Measurements from ENCODE around the gene DDX60. TPM values are rescaled to one million over a fixed set of nuclear protein-coding genes. Genes with fewer than 3 reads are reported as not detected.

Gene DDX60
- polyA plus RNA-seq, 1 of the 3 experiments (the other 2 are of a cell fraction): 2.7 TPM

DNA sequence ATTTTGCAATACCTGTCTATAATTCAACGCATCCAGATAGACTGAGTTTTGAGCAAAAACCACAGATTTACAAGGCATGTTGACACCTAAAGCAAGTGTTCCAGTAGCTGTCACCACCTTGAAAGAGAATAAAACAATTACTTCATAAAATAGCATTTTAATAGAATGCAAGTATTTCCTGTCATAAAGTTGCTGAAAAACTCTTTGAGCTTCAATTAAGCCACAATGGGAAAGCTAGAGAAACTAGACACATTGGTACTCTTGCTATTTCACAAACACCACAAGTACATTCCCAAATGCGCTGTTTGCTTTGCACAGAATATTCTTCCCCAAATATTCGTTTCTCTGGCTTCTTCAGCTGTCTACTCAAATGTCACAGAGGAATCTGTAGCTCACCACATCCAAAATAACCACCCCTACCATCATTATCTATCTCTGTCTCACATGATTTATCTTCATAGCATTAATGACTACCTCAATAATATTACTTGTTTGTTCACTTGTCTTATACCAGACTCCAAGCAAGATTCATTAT lies 70.3 kb downstream of the DDX60 start (continued):
- TF ChIP-seq, protein P1, sequence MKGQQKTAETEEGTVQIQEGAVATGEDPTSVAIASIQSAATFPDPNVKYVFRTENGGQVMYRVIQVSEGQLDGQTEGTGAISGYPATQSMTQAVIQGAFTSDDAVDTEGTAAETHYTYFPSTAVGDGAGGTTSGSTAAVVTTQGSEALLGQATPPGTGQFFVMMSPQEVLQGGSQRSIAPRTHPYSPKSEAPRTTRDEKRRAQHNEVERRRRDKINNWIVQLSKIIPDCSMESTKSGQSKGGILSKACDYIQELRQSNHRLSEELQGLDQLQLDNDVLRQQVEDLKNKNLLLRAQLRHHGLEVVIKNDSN (IDR thresholded peaks at IDR 0.05; ENCODE audit: borderline replicate concordance, low read depth): no peak

DNA sequence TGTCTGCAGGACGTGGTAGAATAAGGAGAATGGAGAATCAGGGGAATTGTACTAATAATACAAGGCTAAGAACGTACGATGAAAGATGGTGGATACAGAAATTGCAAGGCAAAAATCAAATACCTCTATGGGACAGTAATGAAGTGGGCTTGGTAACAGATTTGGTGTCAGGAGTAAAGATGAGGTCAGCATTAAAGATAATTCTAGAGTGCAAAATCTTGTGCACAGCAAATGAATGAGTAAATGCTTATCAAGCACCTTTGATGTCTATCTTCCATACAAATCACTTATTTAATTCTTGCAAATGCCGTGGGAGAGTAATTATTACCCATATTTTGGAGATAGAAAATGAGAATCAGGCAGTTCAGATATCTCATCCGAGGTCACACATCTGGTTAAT lies 70.9 kb downstream of the DDX60 start:
- no peak overlapping the region for H3K4me3 ChIP-seq (ENCODE audit: low read depth in 2 of 2, low read length in 1 of 2)
- H3K79me2 ChIP-seq (ENCODE audit: insufficient read depth): no peaks in the 10 kb centered on the region
- ChIA-PET POLR2A (no interaction called here), CTCF (interaction anchor here (1.0 kb wide), 1 partner anchor 12 kb away, joined by 4 read pairs; no protein-coding TSS in a partner anchor)
- no peak for DNase-seq
- no peaks in the 10 kb centered on the region for H3K4me1 ChIP-seq (ENCODE audit: control insufficient read depth in 1 of 2, insufficient read depth in 2 of 2, low read depth in 1 of 2, low read length in 1 of 2)
- no peak overlapping the region for H3K9ac ChIP-seq
- no peaks in the 10 kb centered on the region; the same call in 1 of the 2 replicates for H3K9me2 ChIP-seq
- H3F3A ChIP-seq (replicated peaks; ENCODE audit: insufficient read depth): no peaks in the 10 kb centered on the region
- H2AFZ ChIP-seq (ENCODE audit: low read depth): no peak overlapping the region
- TF ChIP-seq POLR2AphosphoS5 (IDR thresholded peaks at IDR 0.05; ENCODE audit: low read depth, low read length) (no peak), GATA2 (CRISPR knock-in tag; IDR thresholded peaks at IDR 0.05) (no peak)
- H3K36me3 ChIP-seq (replicated peaks in 1 of 2; ENCODE audit: control insufficient read depth in 1 of 2, insufficient read depth in 2 of 2, low read length in 1 of 2): peaks cover 0 to 9% of the 10 kb centered on the region in 2 experiments
- no peak overlapping the region for H3K27ac ChIP-seq (ENCODE audit: low read depth in 2 of 2, low read length in 1 of 2)
- no peaks in the 10 kb centered on the region for H4K20me1 ChIP-seq (ENCODE audit: insufficient read depth)
- WGBS (ENCODE audit: low lambda C conversion rate): 81% methylated on average over 5 of the region's 5 CpGs
- H3K4me2 ChIP-seq: no peak overlapping the region
- no peaks in the 10 kb centered on the region for H3K27me3 ChIP-seq (ENCODE audit: insufficient read depth)
- H3K9me3 ChIP-seq: 0 out of 2 replicates have a peak, but pooled peaks cover 2% of the 10 kb centered on the region

DNA sequence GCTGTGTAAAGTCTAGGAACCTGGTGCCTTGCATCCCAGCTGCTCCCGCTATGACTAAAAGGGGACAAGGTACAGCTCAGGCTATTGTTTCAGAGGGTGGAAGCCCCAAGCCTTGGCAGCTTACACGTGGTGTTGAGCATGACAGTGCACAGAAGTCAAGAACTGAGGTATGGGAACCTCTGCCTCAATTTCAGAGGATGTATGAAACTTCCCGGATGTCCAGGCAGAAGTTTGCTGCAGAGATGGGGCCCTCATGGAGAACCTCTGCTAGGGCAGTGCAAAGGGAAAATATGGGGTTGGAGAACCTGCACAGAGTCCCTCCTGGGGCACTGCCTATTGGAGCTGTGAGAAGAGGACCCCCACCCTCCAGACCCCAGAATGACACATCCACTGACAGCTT lies 76.6 kb downstream of the DDX60 start:
- Histone ChIP-seq H3K9me2 (no peaks in the 10 kb centered on the region), H3K36me3 (replicated peaks in 1 of 2; ENCODE audit: control insufficient read depth in 1 of 2, insufficient read depth in 2 of 2, low read length in 1 of 2) (peaks cover 0 to 12% of the 10 kb centered on the region in 2 experiments), H3K4me2 (no peak overlapping the region), H3K9ac (no peak overlapping the region), H4K20me1 (ENCODE audit: insufficient read depth) (no peaks in the 10 kb centered on the region), H3K4me3 (ENCODE audit: low read depth in 2 of 2, low read length in 1 of 2) (no peak overlapping the region), H3K27me3 (ENCODE audit: insufficient read depth) (no peaks in the 10 kb centered on the region), H3K79me2 (ENCODE audit: insufficient read depth) (no peaks in the 10 kb centered on the region), H3F3A (replicated peaks; ENCODE audit: insufficient read depth) (no peaks in the 10 kb centered on the region), H3K9me3 (0 out of 2 replicates have a peak, but pooled peaks cover 4% of the 10 kb centered on the region), H2AFZ (ENCODE audit: low read depth) (no peak overlapping the region), H3K27ac (ENCODE audit: low read depth in 2 of 2, low read length in 1 of 2) (no peak overlapping the region), H3K4me1 (ENCODE audit: control insufficient read depth in 1 of 2, insufficient read depth in 2 of 2, low read depth in 1 of 2, low read length in 1 of 2) (no peaks in the 10 kb centered on the region)
- 43% methylated on average over 3 of the region's 3 CpGs for WGBS (ENCODE audit: low lambda C conversion rate)
- no peak for DNase-seq
- POLR2A ChIA-PET: no interaction called here
- CTCF ChIA-PET: no interaction called here
- no peak for TF ChIP-seq FOSL2 (IDR thresholded peaks at IDR 0.05; ENCODE audit: borderline replicate concordance, low read depth)
- no peak for TF ChIP-seq NFIC (IDR thresholded peaks at IDR 0.05; ENCODE audit: borderline replicate concordance)
- TF ChIP-seq RFX5 (IDR thresholded peaks at IDR 0.05; ENCODE audit: low read length): no peak
- no peak for TF ChIP-seq FOXM1 (IDR thresholded peaks at IDR 0.05; ENCODE audit: low read depth)
- TF ChIP-seq FOXJ3 (CRISPR knock-in tag; IDR thresholded peaks at IDR 0.05): no peak

DNA sequence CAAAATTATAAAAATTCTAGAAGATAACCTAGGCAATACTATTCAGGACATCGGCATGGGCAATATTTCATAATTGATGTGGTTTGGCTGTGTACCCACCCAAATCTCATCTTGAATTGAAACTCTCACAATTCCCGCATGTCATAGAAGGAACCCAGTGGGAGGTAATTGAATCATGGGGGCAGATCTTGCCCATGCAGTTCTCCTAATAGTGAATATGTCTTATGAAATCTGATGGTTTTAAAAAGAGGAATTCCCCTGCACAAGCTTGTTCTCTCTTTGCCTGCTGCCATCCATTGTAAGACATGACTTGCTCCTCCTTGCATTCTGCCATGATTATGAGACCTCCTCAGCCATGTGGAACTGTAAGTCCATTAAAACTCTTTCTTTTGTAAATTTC lies 77.7 kb downstream of the DDX60 start:
- no peaks in the 10 kb centered on the region for H3K4me1 ChIP-seq (ENCODE audit: control insufficient read depth in 1 of 2, insufficient read depth in 2 of 2, low read depth in 1 of 2, low read length in 1 of 2)
- H3K9me2 ChIP-seq: no peaks in the 10 kb centered on the region
- no peaks in the 10 kb centered on the region for H3K79me2 ChIP-seq (ENCODE audit: insufficient read depth)
- no peaks in the 10 kb centered on the region for H4K20me1 ChIP-seq (ENCODE audit: insufficient read depth)
- 0 out of 2 replicates have a peak, but pooled peaks cover 4% of the 10 kb centered on the region for H3K9me3 ChIP-seq
- no peak overlapping the region for H3K4me3 ChIP-seq (ENCODE audit: low read depth in 2 of 2, low read length in 1 of 2)
- H3K36me3 ChIP-seq (replicated peaks in 1 of 2; ENCODE audit: control insufficient read depth in 1 of 2, insufficient read depth in 2 of 2, low read length in 1 of 2): peaks cover 0 to 16% of the 10 kb centered on the region in 2 experiments
- WGBS (ENCODE audit: low lambda C conversion rate): 95% methylated on average over 2 of the region's 2 CpGs
- H3F3A ChIP-seq (replicated peaks; ENCODE audit: insufficient read depth): no peaks in the 10 kb centered on the region
- H3K4me2 ChIP-seq: no peak overlapping the region
- ChIA-PET CTCF (no interaction called here), POLR2A (no interaction called here)
- no peak for TF ChIP-seq SIN3A (IDR thresholded peaks at IDR 0.05; ENCODE audit: borderline replicate concordance, low read depth, low read length)
- no peak for TF ChIP-seq ELF1 (IDR thresholded peaks at IDR 0.05)
- TF ChIP-seq GATA2 (CRISPR knock-in tag; IDR thresholded peaks at IDR 0.05): no peak
- TF ChIP-seq, protein P2, sequence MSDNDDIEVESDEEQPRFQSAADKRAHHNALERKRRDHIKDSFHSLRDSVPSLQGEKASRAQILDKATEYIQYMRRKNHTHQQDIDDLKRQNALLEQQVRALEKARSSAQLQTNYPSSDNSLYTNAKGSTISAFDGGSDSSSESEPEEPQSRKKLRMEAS (IDR thresholded peaks at IDR 0.05; ENCODE audit: low read depth): no peak
- no peak for TF ChIP-seq RXRA (IDR thresholded peaks at IDR 0.05; ENCODE audit: borderline replicate concordance, low read depth)
- TF ChIP-seq, protein P3, sequence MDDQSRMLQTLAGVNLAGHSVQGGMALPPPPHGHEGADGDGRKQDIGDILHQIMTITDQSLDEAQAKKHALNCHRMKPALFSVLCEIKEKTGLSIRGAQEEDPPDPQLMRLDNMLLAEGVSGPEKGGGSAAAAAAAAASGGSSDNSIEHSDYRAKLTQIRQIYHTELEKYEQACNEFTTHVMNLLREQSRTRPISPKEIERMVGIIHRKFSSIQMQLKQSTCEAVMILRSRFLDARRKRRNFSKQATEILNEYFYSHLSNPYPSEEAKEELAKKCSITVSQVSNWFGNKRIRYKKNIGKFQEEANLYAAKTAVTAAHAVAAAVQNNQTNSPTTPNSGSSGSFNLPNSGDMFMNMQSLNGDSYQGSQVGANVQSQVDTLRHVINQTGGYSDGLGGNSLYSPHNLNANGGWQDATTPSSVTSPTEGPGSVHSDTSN (IDR thresholded peaks at IDR 0.05): no peak
- no peak for TF ChIP-seq TEAD4 (IDR thresholded peaks at IDR 0.05; ENCODE audit: borderline replicate concordance, insufficient read depth)
- TF ChIP-seq FOXM1 (IDR thresholded peaks at IDR 0.05; ENCODE audit: low read depth): no peak
- no peak for TF ChIP-seq NRF1 (IDR thresholded peaks at IDR 0.05; ENCODE audit: low read depth, low read length)
- no peak for TF ChIP-seq RFX5 (IDR thresholded peaks at IDR 0.05; ENCODE audit: low read length)
- no peak for TF ChIP-seq NFIC (IDR thresholded peaks at IDR 0.05; ENCODE audit: borderline replicate concordance)
- TF ChIP-seq POLR2AphosphoS5 (IDR thresholded peaks at IDR 0.05; ENCODE audit: low read depth, low read length): no peak
- TF ChIP-seq MXI1 (IDR thresholded peaks at IDR 0.05; ENCODE audit: low read depth, low read length): no peak
- no peak for TF ChIP-seq EP300 (IDR thresholded peaks at IDR 0.05; ENCODE audit: borderline replicate concordance in 1 of 2, low read depth in 1 of 2, low read length in 1 of 2)
- TF ChIP-seq YY1 (IDR thresholded peaks at IDR 0.05; ENCODE audit: low read depth): no peak
- H3K27ac ChIP-seq (ENCODE audit: low read depth in 2 of 2, low read length in 1 of 2): no peak overlapping the region
- no peak for DNase-seq
- H2AFZ ChIP-seq (ENCODE audit: low read depth): no peak overlapping the region
- H3K9ac ChIP-seq: no peak overlapping the region
- no peaks in the 10 kb centered on the region for H3K27me3 ChIP-seq (ENCODE audit: insufficient read depth)
